Uterus (tissue), 2 donors: Measurements from ENCODE around the gene SKOR1.

Source experiments
- CTCF ChIP-seq, 4 experiments: fragments of 200-600 bp in 2 of 4; fragments of 450-650 bp in 2 of 4; sonication (generic) in 2 of 4; IDR thresholded peaks; one replicate each; pipeline ENCODE4 v1.5.1; 2016 to 2019; ENCODE audit warnings: antibody characterized with exemption in 4 of 4, mild to moderate bottlenecking in 2 of 4, moderate library complexity in 1 of 4
- POLR2A ChIP-seq, 2 donors: fragments of 450-650 bp; IDR thresholded peaks; one replicate each; pipeline ENCODE4 v1.6.1; 2016; ENCODE audit warnings: antibody characterized with exemption in 2 of 2, mild to moderate bottlenecking in 1 of 2, moderate library complexity in 1 of 2

- no peak for TF ChIP-seq CTCF (IDR thresholded peaks at IDR 0.05)
- no peak for TF ChIP-seq POLR2A (IDR thresholded peaks at IDR 0.05)
Observed at GRCh38 chr15:67884009-67884408, 58.7 kb downstream of the SKOR1 start.
